ENCODE data around the gene MARK4.
"Not testable (repeated sequence)": the region's sequence is repeated elsewhere in the genome, so short reads cannot be mapped to it uniquely, and the experiment has no call there.

Gene MARK4

DNA sequence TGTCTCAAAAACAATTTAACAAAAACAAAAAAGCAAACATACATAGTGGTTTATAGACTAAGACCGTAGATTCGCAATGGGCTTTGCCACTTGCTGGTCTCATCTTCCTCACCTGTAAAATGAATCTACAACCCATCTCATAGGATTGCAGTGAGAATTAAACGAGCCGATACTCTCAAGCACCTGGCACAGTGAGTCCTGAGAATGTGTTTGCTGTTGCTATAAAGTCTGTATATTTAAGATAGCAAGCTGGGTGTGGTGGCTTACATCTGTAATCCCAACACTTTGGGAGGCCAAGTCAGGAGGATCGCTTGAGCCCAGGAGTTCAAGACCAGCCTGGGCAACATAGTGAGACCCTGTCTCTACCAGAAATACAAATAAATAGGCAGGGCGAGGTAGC is 28.3 kb upstream of the MARK4 start:
- TF ChIP-seq, protein P1, sequence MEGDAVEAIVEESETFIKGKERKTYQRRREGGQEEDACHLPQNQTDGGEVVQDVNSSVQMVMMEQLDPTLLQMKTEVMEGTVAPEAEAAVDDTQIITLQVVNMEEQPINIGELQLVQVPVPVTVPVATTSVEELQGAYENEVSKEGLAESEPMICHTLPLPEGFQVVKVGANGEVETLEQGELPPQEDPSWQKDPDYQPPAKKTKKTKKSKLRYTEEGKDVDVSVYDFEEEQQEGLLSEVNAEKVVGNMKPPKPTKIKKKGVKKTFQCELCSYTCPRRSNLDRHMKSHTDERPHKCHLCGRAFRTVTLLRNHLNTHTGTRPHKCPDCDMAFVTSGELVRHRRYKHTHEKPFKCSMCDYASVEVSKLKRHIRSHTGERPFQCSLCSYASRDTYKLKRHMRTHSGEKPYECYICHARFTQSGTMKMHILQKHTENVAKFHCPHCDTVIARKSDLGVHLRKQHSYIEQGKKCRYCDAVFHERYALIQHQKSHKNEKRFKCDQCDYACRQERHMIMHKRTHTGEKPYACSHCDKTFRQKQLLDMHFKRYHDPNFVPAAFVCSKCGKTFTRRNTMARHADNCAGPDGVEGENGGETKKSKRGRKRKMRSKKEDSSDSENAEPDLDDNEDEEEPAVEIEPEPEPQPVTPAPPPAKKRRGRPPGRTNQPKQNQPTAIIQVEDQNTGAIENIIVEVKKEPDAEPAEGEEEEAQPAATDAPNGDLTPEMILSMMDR (conservative IDR thresholded peaks at IDR 0.05; ENCODE audit: control insufficient read depth, insufficient read depth, low read depth, low read length) = no peak
- no peak for DNase-seq (ENCODE audit: low read depth)
- no peak overlapping the region for H3K4me3 ChIP-seq (ENCODE audit: control insufficient read depth, low read depth, low read length)

DNA sequence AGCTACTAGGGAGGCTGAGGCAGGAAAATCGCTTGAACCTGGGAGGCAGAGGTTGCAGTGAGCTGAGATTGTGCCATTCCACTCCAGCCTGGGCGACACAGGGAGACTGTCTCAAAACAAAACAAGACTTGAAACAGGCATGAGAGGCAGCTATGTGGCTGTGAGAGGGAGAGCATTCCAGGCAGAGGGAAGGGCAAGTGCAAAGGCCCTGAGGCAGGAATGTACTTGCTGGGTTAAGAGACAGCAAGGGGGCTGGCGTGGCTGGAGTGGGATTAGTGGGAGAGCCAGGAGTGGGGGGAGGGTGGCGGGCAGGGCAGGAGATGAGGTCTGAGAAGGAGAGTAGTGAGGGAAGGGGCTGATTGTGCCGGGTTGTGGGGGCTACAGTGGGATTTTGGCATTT is 27.2 kb upstream of the MARK4 start:
- TF ChIP-seq, protein P1 (conservative IDR thresholded peaks at IDR 0.05; ENCODE audit: control insufficient read depth, insufficient read depth, low read depth, low read length) = no peak
- no peak overlapping the region for H3K4me3 ChIP-seq (ENCODE audit: control insufficient read depth, low read depth, low read length)

DNA sequence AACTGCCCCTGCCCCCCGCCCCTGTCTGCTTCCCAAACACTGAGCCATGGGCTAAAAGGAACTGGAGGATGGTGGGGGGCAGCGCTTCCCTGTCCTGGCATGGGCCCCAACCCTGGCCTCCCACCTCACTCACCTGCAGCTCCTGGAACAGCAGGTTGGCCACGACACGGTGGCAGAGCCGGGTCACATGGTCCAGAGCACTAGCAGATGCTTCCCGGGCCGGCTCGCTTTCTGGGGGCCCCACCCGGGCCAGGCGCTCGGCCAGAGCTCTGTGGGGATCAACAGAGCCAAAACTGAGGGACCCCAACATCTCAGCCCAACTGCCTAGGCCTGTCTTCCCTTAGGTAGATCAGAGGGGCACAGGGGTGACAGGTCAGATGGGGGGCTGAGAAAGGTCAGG is 26.4 kb upstream of the MARK4 start:
- DNase-seq (ENCODE audit: low read depth) = no peak
- H3K4me3 ChIP-seq (ENCODE audit: control insufficient read depth, low read depth, low read length) = no peak overlapping the region
- TF ChIP-seq, protein P1 (conservative IDR thresholded peaks at IDR 0.05; ENCODE audit: control insufficient read depth, insufficient read depth, low read depth, low read length) = no peak

More for the DNA sequence above, 27.2 kb upstream of the MARK4 start:
- no peak for DNase-seq (ENCODE audit: low read depth)

DNA sequence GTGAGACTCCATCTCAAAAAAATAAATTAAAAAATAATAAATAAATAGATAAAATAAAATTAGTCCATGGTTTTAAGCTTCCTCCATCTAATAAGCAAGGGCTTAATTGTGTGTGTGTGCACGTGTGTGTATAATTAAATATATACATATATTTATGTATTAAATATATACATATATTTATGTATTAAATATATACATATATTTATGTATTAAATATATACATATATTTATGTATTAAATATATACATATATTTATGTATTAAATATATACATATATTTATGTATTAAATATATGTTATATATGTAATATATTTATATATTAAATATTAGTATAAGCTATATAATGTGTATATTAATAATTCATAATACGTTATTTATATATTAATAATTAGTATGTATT is 22.0 kb upstream of the MARK4 start:
- H3K4me3 ChIP-seq (ENCODE audit: control insufficient read depth, low read depth, low read length); DNase-seq (ENCODE audit: low read depth): not testable (repeated sequence)

DNA sequence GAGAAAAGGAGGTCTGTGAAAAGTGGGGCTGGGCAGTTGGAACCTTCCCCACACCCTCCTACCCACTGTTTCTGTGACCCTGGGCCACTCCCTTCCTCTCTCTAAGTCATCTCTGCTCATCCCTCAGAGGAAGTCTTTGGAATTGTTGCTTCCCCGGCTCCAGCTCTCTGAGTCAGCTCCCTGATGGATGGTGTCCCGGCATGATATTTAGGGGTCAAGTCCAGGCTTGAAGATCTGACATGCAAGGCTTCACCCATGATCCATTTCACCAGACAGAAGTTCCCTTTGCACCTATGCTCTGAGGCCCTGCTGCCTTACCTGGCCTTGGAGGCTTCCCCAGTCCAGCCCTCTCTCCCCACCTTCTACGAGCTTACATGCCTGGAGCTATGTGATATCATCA is 19.2 kb upstream of the MARK4 start:
- TF ChIP-seq, protein P1 (conservative IDR thresholded peaks at IDR 0.05; ENCODE audit: control insufficient read depth, insufficient read depth, low read depth, low read length) = no peak
- no peak overlapping the region for H3K4me3 ChIP-seq (ENCODE audit: control insufficient read depth, low read depth, low read length)
- DNase-seq (ENCODE audit: low read depth) = peak; percentile 14

DNA sequence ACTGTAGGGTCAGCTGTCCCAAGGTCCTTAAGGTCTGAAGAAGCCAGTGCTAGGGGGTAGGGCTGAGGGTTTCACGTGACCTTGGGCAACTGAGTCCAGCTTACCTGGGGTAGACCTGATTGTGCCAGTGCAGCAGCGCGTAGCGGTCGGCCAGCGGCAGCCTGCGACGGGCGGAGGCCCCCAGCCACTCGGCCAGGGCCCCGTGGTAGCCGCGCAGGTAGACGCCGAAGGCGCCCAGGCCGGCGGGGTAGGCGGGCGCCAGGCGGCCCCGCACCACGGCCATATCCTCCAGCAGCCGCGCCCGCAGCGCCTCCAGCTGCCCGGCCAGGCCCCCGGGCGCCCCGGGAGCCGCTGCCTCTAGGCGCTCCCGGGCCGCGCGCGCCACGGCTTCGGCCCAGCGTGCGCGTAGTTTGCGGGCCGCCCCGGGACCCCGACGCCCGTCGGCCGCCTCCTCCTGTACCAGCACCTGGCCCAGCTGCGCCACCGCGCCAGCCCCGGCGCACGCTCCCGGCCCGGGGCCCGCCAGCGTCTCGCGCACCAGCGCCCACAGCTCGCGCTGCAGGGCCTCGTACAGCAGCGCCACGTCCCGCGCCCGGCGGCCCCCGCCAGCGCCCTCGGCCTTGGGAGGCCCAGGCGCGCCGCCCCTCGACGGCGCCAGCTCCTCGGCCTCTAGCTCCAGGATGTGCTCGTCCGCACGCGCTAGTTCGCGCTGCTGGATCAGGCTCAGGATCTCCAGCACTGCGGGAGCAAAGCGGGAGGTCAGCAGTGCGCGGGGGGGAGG is 16.8 kb upstream of the MARK4 start:
- no peak overlapping the region for H3K4me3 ChIP-seq (ENCODE audit: control insufficient read depth, low read depth, low read length)
- DNase-seq (ENCODE audit: low read depth) = no peak
- TF ChIP-seq, protein P1 (conservative IDR thresholded peaks at IDR 0.05; ENCODE audit: control insufficient read depth, insufficient read depth, low read depth, low read length) = no peak

DNA sequence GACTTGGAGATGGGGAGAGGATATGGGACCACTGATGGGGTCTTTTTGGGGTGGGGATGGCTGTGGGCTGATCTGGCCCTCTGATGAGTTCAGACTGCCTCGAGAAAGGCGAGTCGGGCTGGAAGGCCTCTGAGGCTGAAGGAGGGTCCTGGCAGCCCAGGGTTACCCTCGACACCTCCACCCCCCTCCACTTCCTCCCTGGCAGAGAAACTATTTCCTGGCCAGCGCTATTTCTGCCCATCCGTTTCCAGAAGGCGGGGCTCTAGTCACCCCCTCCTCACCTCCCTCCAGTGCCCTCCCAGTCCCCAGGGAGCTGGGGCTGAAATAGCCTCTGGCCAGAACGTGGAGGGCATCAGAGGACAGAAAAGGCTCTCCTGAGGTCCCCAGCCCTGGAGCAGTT is 15.6 kb upstream of the MARK4 start:
- TF ChIP-seq, protein P1 (conservative IDR thresholded peaks at IDR 0.05; ENCODE audit: control insufficient read depth, insufficient read depth, low read depth, low read length) = no peak
- DNase-seq (ENCODE audit: low read depth) = no peak
- H3K4me3 ChIP-seq (ENCODE audit: control insufficient read depth, low read depth, low read length) = no peak overlapping the region
